Peyer's patch (tissue), 4 donors: ENCODE data around the gene FRMD1.

Experiments
- POLR2A ChIP-seq, 2 donors: fragments of 450-650 bp; IDR thresholded peaks; one replicate each; pipeline ENCODE4 v1.5.1; 2017; ENCODE audit warnings: antibody characterized with exemption in 2 of 2, mild to moderate bottlenecking in 2 of 2, moderate library complexity in 2 of 2
- TF ChIP-seq, protein P1 (sequence below), 6 experiments: fragments of 450-650 bp in 4 of 6; fragments of 200-600 bp in 2 of 6; sonication (generic) in 1 of 6; IDR thresholded peaks; one replicate each; pipeline ENCODE4 v1.5.1; 2017 to 2019; ENCODE audit warnings: antibody characterized with exemption in 6 of 6, mild to moderate bottlenecking in 3 of 6, moderate library complexity in 1 of 6

- TF ChIP-seq, protein P1, sequence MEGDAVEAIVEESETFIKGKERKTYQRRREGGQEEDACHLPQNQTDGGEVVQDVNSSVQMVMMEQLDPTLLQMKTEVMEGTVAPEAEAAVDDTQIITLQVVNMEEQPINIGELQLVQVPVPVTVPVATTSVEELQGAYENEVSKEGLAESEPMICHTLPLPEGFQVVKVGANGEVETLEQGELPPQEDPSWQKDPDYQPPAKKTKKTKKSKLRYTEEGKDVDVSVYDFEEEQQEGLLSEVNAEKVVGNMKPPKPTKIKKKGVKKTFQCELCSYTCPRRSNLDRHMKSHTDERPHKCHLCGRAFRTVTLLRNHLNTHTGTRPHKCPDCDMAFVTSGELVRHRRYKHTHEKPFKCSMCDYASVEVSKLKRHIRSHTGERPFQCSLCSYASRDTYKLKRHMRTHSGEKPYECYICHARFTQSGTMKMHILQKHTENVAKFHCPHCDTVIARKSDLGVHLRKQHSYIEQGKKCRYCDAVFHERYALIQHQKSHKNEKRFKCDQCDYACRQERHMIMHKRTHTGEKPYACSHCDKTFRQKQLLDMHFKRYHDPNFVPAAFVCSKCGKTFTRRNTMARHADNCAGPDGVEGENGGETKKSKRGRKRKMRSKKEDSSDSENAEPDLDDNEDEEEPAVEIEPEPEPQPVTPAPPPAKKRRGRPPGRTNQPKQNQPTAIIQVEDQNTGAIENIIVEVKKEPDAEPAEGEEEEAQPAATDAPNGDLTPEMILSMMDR (IDR thresholded peaks at IDR 0.05), result no peak
- TF ChIP-seq POLR2A (IDR thresholded peaks at IDR 0.05), result no peak
Measured at GRCh38 chr6:168122521-168122920, 43.5 kb upstream of the FRMD1 start.
